Activated CD4-positive, alpha-beta T cell treated with anti-CD3 and anti-CD28 coated beads, Interleukin-2, Interleukin-4, amounts not matched to agents 100 ng/mL and 50 ng/mL, durations not matched to agents 16 hours and 8 hours (primary cell): ENCODE measurements around the gene MIF4GD.

ENCODE experiments used
- DNase-seq: peaks from one replicate; pipeline ENCODE4 v3.0.0-alpha.2; 2020; ENCODE audit warnings: low spot score

The MIF4GD gene

GRCh38 chr17:75232786-75233185 is 38.2 kb downstream of the MIF4GD start:
- no peak for DNase-seq

- no peak for DNase-seq
Observed at GRCh38 chr17:75231741-75232464, 39.1 kb downstream of the MIF4GD start.

DNA sequence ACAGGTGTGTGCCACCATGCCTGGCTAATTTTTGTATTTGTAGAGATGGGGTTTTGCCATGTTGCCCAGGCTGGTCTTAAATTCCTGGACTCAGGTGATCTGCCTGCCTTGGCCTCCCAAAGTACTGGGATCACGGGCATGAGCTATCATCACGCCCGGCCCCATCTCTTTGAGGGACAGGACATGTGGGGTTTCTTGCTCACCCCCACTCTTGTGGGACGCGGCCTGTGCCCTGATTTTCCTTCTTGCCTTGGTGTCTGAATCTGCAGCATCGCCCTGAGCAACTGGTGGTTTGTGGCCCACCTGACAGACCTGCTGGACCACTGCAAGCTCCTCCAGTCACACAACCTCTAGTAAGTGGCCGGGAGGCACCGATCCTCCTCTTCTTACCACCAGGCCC is 40.0 kb downstream of the MIF4GD start:
- DNase-seq, result no peak

DNA sequence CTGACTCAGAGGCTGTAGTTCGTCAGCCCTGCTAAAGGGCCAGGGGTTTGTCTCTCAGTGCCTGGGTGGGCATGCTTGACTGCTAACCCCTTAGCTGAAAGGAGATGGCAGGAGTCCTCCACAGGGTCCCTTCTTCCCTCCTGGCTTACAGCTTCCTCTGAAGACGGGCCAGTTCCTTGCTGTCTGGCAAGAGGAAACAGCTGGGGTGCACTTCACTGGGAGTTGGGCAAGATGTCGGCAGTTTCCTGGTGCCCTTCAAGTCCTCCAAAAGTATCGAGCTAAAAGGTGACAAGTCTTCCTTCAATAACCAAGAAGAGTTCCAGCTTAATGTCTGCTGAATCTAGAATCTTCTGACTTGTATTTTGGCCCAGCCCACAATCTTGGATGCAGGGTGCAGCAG is 42.2 kb downstream of the MIF4GD start:
- no peak for DNase-seq

GRCh38 chr17:75228305-75228704 is 42.7 kb downstream of the MIF4GD start:
- DNase-seq, result no peak

- no peak for DNase-seq
Observed at GRCh38 chr17:75227729-75228128, 43.3 kb downstream of the MIF4GD start.

DNA sequence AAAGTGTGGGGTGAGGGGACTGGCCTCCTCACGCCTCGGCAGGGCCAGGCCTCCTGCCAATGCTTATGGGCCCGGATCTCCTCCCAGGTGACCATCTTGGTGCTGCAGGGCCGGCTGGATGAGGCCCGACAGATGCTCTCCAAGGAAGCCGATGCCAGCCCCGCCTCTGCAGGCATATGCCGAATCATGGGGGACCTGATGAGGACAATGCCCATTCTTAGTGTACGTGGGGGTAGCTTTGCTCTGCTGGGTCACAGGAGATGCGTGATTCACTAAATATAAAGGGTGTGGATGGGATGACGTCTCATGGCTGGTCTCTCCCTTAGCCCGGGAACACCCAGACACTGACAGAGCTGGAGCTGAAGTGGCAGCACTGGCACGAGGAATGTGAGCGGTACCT is 46.0 kb downstream of the MIF4GD start:
- DNase-seq, result no peak

- DNase-seq, result no peak
Observed at GRCh38 chr17:75219815-75220214, 51.2 kb downstream of the MIF4GD start.

DNA sequence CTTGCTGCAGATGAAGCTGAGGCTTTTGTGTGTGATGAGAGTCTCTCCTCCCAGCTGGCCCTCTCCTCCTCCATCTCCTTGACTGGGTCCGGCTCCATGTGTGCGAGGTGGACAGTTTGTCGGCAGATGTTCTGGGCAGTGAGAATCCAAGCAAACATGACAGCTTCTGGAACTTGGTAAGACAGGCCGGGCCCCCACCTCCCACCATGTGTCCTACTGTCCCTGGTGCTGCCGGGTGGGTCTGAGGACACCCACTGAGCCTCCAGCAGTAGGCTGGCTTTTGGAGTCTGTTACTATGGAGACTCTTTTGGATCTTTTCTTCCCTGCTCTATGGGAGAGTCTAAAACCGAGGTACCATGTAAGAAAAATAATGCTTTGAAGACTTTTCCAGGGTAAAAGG is 52.9 kb downstream of the MIF4GD start:
- DNase-seq, result no peak
